Stimulated activated CD4-positive, alpha-beta T cell treated with anti-CD3 and anti-CD28 coated beads, Interleukin-2, amount 100 ng/mL, for 24 hours (primary cell): Measurements from ENCODE around the gene FAM156B.
"Not testable (repeated sequence)": the region's sequence is repeated elsewhere in the genome, so short reads cannot be mapped to it uniquely, and the experiment has no call there.

Experiments used
- DNase-seq, 2 donors: peaks; one replicate each; pipeline ENCODE4 v3.0.0-alpha.2; 2020

The FAM156B gene

GRCh38 chrX:52930214-52930613 is 33.1 kb downstream of the FAM156B start:
- DNase-seq: not testable (repeated sequence)

- no peak for DNase-seq
These were observed 36.1 kb downstream of the FAM156B start for GRCh38 chrX:52933213-52933612.

- no peak for DNase-seq
These were observed 37.0 kb downstream of the FAM156B start for GRCh38 chrX:52933976-52934703.

- peak; percentile 87 to 89 for DNase-seq
These were observed 37.8 kb downstream of the FAM156B start for GRCh38 chrX:52934704-52935469.

GRCh38 chrX:52935470-52935784 is 38.3 kb downstream of the FAM156B start:
- not testable (repeated sequence) for DNase-seq

- not testable (repeated sequence) for DNase-seq
These were observed 43.6 kb downstream of the FAM156B start for GRCh38 chrX:52940704-52941103.

- DNase-seq: not testable (repeated sequence)
These were observed 44.6 kb downstream of the FAM156B start for GRCh38 chrX:52941728-52942127.

- DNase-seq: not testable (repeated sequence)
These were observed 48.8 kb downstream of the FAM156B start for GRCh38 chrX:52945838-52946494.

- DNase-seq: not testable (repeated sequence)
These were observed 50.4 kb downstream of the FAM156B start for GRCh38 chrX:52947501-52947900.

- not testable (repeated sequence) for DNase-seq
These were observed 51.1 kb downstream of the FAM156B start for GRCh38 chrX:52948265-52948664.

- DNase-seq: not testable (repeated sequence)
These were observed 52.2 kb downstream of the FAM156B start for GRCh38 chrX:52949325-52949724.

GRCh38 chrX:52949884-52950283 is 52.8 kb downstream of the FAM156B start:
- not testable (repeated sequence) for DNase-seq
